HCT116 (cell line): ENCODE data around the gene SBF2. TPM values are rescaled to one million over a fixed set of nuclear protein-coding genes. Genes with fewer than 3 reads are reported as not detected.

Source experiments
- ATAC-seq: fragments of 200-7000 bp; cut with Tn5 transposase; 2 replicates; pipeline ENCODE4 v1.9.1; 2020; ENCODE audit warnings: mild to moderate bottlenecking, moderate library complexity
- BruUV-seq: library from RNA; stranded (reverse); fragments of 400-500 nt; replicated peaks from 2 replicates; lab custom pipeline; 2021; lab: Mats Ljungman, UMichigan
- CTCF ChIA-PET: fragments of 300-600 bp; sonication (Branson Sonifier 250); formaldehyde crosslinking; loops from one replicate; lab custom pipeline; 2021; ENCODE audit warnings: antibody characterized with exemption; lab: Charles Lee
- POLR2A ChIA-PET: fragments of 300-600, 350-600 bp; sonication (Branson Sonifier 250); formaldehyde crosslinking; loops from one replicate; lab custom pipeline; 2021; ENCODE audit warnings: antibody characterized with exemption; lab: Charles Lee
- RAD21 ChIA-PET, 2 experiments: fragments of 300-600 bp; sonication (Branson Sonifier 250); formaldehyde crosslinking; loops; one replicate each; lab custom pipeline; 2023; ENCODE audit warnings: low total read pairs in 2 of 2; ENCODE audit not compliant: uncharacterized antibody in 2 of 2, unreplicated experiment in 2 of 2, low non-redundant PET in 1 of 2; lab: Charles Lee
- DNase-seq: peaks from one replicate; pipeline ENCODE4 v3.0.0-alpha.2; 2010; ENCODE audit warnings: low read depth, low spot score
- H2AFZ ChIP-seq: fragments of 200-600 bp; shearing (Covaris generic), sonication (generic); 2 replicates; pipeline ENCODE4 v1.6.1; 2017; ENCODE audit warnings: low read depth, mixed run types, mixed read lengths, antibody characterized with exemption, low read length; ENCODE audit not compliant: poor library complexity, severe bottlenecking
- H3K27ac ChIP-seq: 2 replicates; pipeline ENCODE4 v1.5.1; 2012; ENCODE audit warnings: low read depth, low read length
- H3K27me3 ChIP-seq: fragments of 200-600 bp; sonication (generic); 2 replicates; pipeline ENCODE4 v1.6.1; 2016; ENCODE audit warnings: mixed run types, low read length, mixed read lengths; ENCODE audit not compliant: insufficient read depth
- H3K36me3 ChIP-seq, 2 experiments: fragments of 200-500 bp in 1 of 2; fragments of 200-600 bp in 1 of 2; sonication (Bioruptor generic) in 1 of 2; sonication (generic) in 1 of 2; 2 replicates each; pipeline versions ENCODE4 v1.5.1 to v1.6.1; 2014 to 2016; ENCODE audit warnings: low read length in 2 of 2, inconsistent platforms in 1 of 2, mixed read lengths in 1 of 2, mixed run types in 1 of 2; ENCODE audit not compliant: insufficient read depth in 2 of 2, control insufficient read depth in 1 of 2
- H3K4me1 ChIP-seq, 2 experiments: fragments of 200-600 bp in 1 of 2; sonication (generic) in 1 of 2; 2 replicates each; pipeline versions ENCODE4 v1.5.1 to v1.6.1; 2012 to 2017; ENCODE audit warnings: low read length in 2 of 2, inconsistent platforms in 1 of 2, mild to moderate bottlenecking in 1 of 2, mixed read lengths in 1 of 2, mixed run types in 1 of 2, moderate library complexity in 1 of 2; ENCODE audit not compliant: insufficient read depth in 2 of 2, control insufficient read depth in 1 of 2
- H3K4me2 ChIP-seq: fragments of 200-600 bp; sonication (generic); 2 replicates; pipeline ENCODE4 v1.6.1; 2017; ENCODE audit warnings: mixed run types, low read length, mixed read lengths
- H3K4me3 ChIP-seq, 2 experiments: fragments of 200-600 bp in 1 of 2; sonication (generic) in 1 of 2; replicated peaks in 1 of 2; 2 replicates each; pipeline ENCODE4 v1.5.1; 2011 to 2016; ENCODE audit warnings: low read length in 2 of 2, control low read depth in 1 of 2, low read depth in 1 of 2, mild to moderate bottlenecking in 1 of 2, mixed read lengths in 1 of 2, mixed run types in 1 of 2
- H3K79me2 ChIP-seq: fragments of 200-600 bp; sonication (generic); 2 replicates; pipeline ENCODE4 v1.6.1; 2017; ENCODE audit warnings: mild to moderate bottlenecking, mixed run types, low read length, moderate library complexity, mixed read lengths; ENCODE audit not compliant: insufficient read depth
- H3K9ac ChIP-seq: fragments of 200-600 bp; sonication (generic); 2 replicates; pipeline ENCODE4 v1.6.1; 2016; ENCODE audit warnings: low read length, mixed read lengths
- H3K9me2 ChIP-seq: fragments of 200-600 bp; sonication (generic), shearing (Covaris generic); 2 replicates; pipeline ENCODE4 v1.6.1; 2017; ENCODE audit warnings: mixed run types, mild to moderate bottlenecking, moderate library complexity; ENCODE audit not compliant: insufficient read depth
- H3K9me3 ChIP-seq, 2 experiments: fragments of 200-500 bp in 1 of 2; fragments of 200-600 bp in 1 of 2; sonication (Bioruptor generic) in 1 of 2; sonication (generic) in 1 of 2; 2 replicates each; pipeline ENCODE4 v1.6.1; 2014 to 2017; ENCODE audit warnings: low read length in 2 of 2, mixed read lengths in 2 of 2, inconsistent platforms in 1 of 2, low read depth in 1 of 2, mild to moderate bottlenecking in 1 of 2, mixed run types in 1 of 2, moderate library complexity in 1 of 2; ENCODE audit not compliant: control insufficient read depth in 1 of 2, insufficient read depth in 1 of 2
- H4K20me1 ChIP-seq: fragments of 200-600 bp; sonication (generic), shearing (Covaris generic); 2 replicates; pipeline ENCODE4 v1.6.1; 2017; ENCODE audit warnings: mixed run types, mild to moderate bottlenecking, moderate library complexity; ENCODE audit not compliant: insufficient read depth
- EZH2 ChIP-seq: fragments of 200-600 bp; sonication (generic); IDR thresholded peaks from 2 replicates; pipeline ENCODE4 v1.6.1; 2017; ENCODE audit warnings: antibody characterized with exemption, mixed run types
- EZH2phosphoT487 ChIP-seq: fragments of 200-600 bp; IDR thresholded peaks from 2 replicates; pipeline ENCODE4 v1.6.1; 2018; ENCODE audit warnings: antibody characterized with exemption, borderline replicate concordance
- FOSL1 ChIP-seq: IDR thresholded peaks from 2 replicates; pipeline ENCODE4 v1.6.1; 2012; ENCODE audit warnings: low read depth
- POLR2A ChIP-seq: IDR thresholded peaks from 2 replicates; pipeline ENCODE4 v1.7.0; 2011; ENCODE audit warnings: borderline replicate concordance; ENCODE audit not compliant: insufficient read depth, insufficient read length; ENCODE audit errors: extremely low read depth
- SIN3A ChIP-seq: IDR thresholded peaks from 2 replicates; pipeline ENCODE4 v1.6.1; 2012; ENCODE audit warnings: low read depth
- SP1 ChIP-seq: IDR thresholded peaks from 2 replicates; pipeline ENCODE4 v1.6.1; 2012; ENCODE audit warnings: low read depth
- TCF7L2 ChIP-seq: IDR thresholded peaks from 2 replicates; pipeline ENCODE4 v1.7.0; 2011; ENCODE audit warnings: borderline replicate concordance, inconsistent platforms; ENCODE audit not compliant: insufficient read depth, insufficient read length; ENCODE audit errors: extremely low read depth
- ZFX ChIP-seq: fragments of 450-650 bp; IDR thresholded peaks from 2 replicates; pipeline ENCODE4 v1.6.1; 2017
- ZNF274 ChIP-seq: fragments of 200-500 bp; sonication (Bioruptor generic); IDR thresholded peaks from 2 replicates; pipeline ENCODE4 v1.6.1; 2014; ENCODE audit warnings: mild to moderate bottlenecking, low read depth, low read length, inconsistent platforms
- intact Hi-C: fragments of 100-400 bp; cut with micrococcal nuclease; formaldehyde crosslinking; loops from 2 replicates; pipeline ENCODE4 v1.10.0; 2022
- total RNA-seq: library from RNA; stranded (reverse); gene quantifications from one replicate; pipeline ENCODE4 v1.2.1, GENCODE V29; 2021; ENCODE audit not compliant: unreplicated experiment
- TF ChIP-seq, protein P1 (sequence below): IDR thresholded peaks from 2 replicates; pipeline ENCODE4 v1.6.1; 2011; ENCODE audit warnings: mild to moderate bottlenecking, low read length, moderate library complexity; ENCODE audit not compliant: insufficient replicate concordance; ENCODE audit errors: extremely low read depth
- TF ChIP-seq, protein P2 (sequence below), 3 experiments: fragments of 200-600 bp in 1 of 3; sonication (generic) in 1 of 3; IDR thresholded peaks in 2 of 3; conservative IDR thresholded peaks in 1 of 3; 2 replicates each; pipeline ENCODE4 v1.5.1; 2012 to 2017; ENCODE audit warnings: low read depth in 2 of 3, low read length in 2 of 3, antibody characterized with exemption in 1 of 3, borderline replicate concordance in 1 of 3, control low read depth in 1 of 3, mild to moderate bottlenecking in 1 of 3, mixed read lengths in 1 of 3, mixed run types in 1 of 3, moderate library complexity in 1 of 3; ENCODE audit not compliant: insufficient read depth in 1 of 3

SBF2 gene
- total RNA-seq, 1 experiment from 2014 or later = 35.0 TPM

DNA sequence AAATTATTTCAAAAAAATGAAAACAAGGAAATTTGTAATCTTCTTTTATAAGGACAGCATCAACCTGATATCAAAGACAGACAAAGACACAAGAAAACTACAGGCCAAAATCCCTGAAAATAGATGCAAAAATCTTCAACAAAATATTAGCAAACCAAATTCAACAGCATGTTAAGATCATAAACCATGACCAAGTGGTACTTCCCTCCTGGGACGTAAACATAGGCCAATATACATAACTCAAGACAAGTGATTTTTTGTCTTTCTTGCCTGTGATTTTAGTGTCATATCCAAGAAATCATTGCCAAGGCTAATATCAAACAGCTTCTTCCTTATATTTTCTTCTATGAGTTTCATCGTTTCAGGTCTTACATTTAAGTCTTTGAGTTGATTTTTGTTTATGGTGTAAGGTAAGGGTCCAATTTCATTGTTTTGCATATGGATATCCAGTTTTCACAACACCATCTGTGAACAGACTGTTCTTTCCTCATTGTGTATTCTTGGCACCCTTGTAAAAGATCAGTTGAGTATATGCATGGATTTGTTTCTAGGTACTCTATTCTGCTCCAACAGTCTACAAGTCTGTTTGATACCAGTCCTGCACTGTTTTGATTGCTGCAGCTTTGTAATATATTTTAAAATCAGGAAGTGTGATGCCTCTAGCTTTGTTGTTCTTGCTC is 50.0 kb downstream of the SBF2 start:
- Histone ChIP-seq H3K9me3 (no peaks in the 10 kb centered on the region), H3K27ac (no peak overlapping the region), H3K9me2 (no peaks in the 10 kb centered on the region; the same call in 1 of the 2 replicates), H3K27me3 (no peaks in the 10 kb centered on the region), H3K4me2 (no peak overlapping the region), H3K79me2 (peaks cover 25% of the 10 kb centered on the region; the same call in 1 of the 2 replicates), H3K9ac (no peak overlapping the region), H2AFZ (no peak overlapping the region)
- no peak for ATAC-seq
- no TSS peak for BruUV-seq
- intact Hi-C loops = no loop called here
- DNase-seq = no peak
- RAD21 ChIA-PET = no interaction called here
- no peak for TF ChIP-seq ZNF274
- TF ChIP-seq TCF7L2 = no peak
- no peak for TF ChIP-seq POLR2A
- TF ChIP-seq SP1 = no peak
- no peak for TF ChIP-seq EZH2phosphoT487
- TF ChIP-seq ZFX = no peak
- TF ChIP-seq, protein P1, sequence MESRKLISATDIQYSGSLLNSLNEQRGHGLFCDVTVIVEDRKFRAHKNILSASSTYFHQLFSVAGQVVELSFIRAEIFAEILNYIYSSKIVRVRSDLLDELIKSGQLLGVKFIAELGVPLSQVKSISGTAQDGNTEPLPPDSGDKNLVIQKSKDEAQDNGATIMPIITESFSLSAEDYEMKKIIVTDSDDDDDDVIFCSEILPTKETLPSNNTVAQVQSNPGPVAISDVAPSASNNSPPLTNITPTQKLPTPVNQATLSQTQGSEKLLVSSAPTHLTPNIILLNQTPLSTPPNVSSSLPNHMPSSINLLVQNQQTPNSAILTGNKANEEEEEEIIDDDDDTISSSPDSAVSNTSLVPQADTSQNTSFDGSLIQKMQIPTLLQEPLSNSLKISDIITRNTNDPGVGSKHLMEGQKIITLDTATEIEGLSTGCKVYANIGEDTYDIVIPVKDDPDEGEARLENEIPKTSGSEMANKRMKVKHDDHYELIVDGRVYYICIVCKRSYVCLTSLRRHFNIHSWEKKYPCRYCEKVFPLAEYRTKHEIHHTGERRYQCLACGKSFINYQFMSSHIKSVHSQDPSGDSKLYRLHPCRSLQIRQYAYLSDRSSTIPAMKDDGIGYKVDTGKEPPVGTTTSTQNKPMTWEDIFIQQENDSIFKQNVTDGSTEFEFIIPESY = no peak
- TF ChIP-seq SIN3A = no peak
- no peak for TF ChIP-seq FOSL1
- no peak for TF ChIP-seq EZH2
- TF ChIP-seq, protein P2, sequence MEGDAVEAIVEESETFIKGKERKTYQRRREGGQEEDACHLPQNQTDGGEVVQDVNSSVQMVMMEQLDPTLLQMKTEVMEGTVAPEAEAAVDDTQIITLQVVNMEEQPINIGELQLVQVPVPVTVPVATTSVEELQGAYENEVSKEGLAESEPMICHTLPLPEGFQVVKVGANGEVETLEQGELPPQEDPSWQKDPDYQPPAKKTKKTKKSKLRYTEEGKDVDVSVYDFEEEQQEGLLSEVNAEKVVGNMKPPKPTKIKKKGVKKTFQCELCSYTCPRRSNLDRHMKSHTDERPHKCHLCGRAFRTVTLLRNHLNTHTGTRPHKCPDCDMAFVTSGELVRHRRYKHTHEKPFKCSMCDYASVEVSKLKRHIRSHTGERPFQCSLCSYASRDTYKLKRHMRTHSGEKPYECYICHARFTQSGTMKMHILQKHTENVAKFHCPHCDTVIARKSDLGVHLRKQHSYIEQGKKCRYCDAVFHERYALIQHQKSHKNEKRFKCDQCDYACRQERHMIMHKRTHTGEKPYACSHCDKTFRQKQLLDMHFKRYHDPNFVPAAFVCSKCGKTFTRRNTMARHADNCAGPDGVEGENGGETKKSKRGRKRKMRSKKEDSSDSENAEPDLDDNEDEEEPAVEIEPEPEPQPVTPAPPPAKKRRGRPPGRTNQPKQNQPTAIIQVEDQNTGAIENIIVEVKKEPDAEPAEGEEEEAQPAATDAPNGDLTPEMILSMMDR (IDR thresholded peaks at IDR 0.05 in 2 of 3, conservative IDR thresholded peaks at IDR 0.05 in 1 of 3; ENCODE audit: borderline replicate concordance in 1 of 3, insufficient read depth in 1 of 3, low read depth in 2 of 3, low read length in 2 of 3) = no peak
- TF ChIP-seq, all 23 proteins: peak for 0
- H3K4me1 ChIP-seq = no peaks in the 10 kb centered on the region
- ChIA-PET POLR2A (interaction anchor here (0.6 kb wide), 1 partner anchor 10 kb away, joined by 3 read pairs; no protein-coding TSS in a partner anchor), CTCF (no interaction called here)
- H4K20me1 ChIP-seq = no peaks in the 10 kb centered on the region
- H3K4me3 ChIP-seq = no peak overlapping the region
- H3K36me3 ChIP-seq = no peaks in the 10 kb centered on the region
